Stimulated activated CD4-positive, alpha-beta T cell treated with anti-CD3 and anti-CD28 coated beads, Interleukin-1b, Interleukin-23, amount 100 ng/mL, for 4 hours (primary cell): ENCODE measurements around the gene FOXL3.

Experiments used
- DNase-seq, 2 donors: peaks; one replicate each; pipeline ENCODE4 v3.0.0-alpha.2; 2020; ENCODE audit warnings: low read depth in 2 of 2

The FOXL3 gene

DNA sequence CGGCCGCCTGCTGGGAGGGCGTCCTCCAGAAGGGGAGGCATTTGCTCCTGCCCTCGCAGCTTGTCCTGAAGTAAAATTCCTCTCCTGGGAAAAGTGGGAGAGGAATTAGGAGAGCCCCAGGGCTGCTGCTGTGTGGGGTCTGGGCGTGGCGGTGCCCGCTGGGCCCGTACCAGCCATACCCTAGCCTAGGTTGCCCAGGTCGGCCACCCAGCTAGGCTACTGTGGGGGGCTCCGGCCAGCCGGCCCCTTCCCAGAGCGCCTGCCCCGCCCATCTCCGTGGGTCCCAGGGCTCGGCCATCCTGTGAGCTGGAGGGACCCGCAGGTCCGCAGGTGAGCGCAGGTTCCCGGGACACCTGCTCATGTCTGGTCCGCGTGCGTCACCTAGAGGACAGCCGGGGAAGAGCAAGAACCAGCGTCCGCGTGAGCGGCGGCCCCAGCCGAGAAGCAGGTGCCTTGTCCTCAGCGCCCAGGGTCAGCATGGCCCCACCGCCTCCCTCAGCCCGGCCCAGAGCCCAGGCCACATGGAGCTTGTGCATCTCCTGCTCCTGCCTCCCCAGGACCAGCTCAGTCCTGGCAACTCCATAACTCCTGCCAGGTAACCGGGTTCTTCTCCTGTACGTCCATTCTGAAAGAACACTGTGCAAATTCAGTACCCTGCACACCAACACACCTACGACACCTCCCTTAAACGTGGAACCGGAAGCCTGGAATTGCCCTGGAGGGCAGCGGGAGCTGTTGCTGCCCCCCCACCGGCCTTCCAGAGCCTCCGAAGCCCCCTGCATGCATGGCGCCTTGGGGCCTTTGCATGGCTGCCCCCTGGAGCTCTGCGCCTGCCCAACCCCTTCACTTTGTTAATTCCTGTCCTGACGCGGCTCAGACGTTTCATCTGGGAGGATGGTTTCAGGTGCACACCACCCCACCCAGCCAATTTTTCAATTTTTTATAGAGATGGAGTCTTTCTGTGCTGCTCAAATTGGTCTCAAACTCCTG, 22.8 kb upstream of the FOXL3 start:
- DNase-seq = no peak

DNA sequence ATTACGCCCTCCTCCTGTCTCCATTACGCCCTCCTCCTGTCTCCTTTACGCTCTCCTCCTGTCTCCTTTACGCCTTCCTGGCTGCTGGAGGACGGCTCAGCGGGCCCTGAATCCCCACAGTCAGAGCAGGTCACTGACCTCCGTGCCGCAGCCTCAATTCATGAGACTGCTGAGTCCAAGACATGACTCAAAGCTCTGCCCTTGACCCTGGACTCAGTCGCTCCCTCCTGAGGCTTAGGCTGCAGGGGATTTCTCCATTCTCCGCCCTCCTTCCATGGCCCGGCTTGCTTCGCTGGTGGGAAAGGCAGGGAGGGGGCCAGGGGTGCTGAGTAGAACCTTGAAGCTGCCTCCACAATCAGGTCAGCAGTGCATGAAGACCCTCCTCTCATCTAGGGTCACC, 21.0 kb upstream of the FOXL3 start:
- DNase-seq = no peak

DNA sequence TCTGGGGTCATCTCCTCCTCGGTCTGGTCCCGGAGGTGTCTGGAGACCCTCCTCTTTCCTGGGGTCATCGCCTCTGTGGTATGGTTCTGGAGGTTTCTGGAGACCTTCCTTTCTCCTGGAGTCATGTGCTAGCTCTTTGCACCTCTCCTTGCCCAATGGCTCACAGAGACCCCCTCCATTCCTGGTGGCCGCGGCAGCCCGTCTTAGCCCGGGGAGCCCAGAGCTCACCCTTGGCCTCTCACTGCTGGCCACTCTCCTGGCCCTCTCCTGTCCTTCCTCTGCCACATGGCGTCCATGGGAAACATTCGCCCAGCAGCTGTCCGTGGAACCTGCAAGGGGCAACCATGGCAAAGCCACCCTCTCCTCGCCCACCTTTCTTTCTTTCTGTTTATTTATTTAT, 20.2 kb upstream of the FOXL3 start:
- DNase-seq = no peak

DNA sequence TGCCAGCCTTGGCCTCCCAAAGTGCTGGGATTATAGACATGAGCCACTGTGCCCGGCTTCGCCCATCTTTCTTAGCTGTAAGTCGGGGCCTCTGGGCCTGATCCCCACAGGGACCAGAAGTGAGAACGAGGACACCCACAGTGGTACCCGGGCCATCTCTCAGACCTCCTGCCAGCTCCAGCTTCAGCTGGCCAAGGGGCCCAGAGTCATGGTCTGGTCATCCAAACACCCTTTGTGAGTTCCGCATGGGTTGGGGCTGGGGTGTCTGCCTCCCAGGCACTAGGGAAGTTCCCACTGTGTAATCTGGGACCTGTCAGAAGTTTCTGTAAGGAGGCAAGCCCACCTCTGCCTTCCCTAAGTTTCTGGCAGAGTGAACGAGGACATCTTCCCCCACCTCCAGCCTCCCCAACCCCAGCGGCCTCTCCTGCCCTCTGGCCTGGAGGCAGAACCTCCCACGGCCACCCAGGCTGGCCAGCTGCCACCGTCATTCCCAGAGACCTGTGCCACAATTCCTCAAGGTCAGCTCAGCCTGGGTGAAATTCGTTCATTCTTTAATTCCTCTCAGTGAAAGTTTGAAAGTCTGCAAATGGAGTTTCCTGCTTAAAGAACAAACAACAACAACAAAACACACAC, 19.5 kb upstream of the FOXL3 start:
- no peak for DNase-seq

DNA sequence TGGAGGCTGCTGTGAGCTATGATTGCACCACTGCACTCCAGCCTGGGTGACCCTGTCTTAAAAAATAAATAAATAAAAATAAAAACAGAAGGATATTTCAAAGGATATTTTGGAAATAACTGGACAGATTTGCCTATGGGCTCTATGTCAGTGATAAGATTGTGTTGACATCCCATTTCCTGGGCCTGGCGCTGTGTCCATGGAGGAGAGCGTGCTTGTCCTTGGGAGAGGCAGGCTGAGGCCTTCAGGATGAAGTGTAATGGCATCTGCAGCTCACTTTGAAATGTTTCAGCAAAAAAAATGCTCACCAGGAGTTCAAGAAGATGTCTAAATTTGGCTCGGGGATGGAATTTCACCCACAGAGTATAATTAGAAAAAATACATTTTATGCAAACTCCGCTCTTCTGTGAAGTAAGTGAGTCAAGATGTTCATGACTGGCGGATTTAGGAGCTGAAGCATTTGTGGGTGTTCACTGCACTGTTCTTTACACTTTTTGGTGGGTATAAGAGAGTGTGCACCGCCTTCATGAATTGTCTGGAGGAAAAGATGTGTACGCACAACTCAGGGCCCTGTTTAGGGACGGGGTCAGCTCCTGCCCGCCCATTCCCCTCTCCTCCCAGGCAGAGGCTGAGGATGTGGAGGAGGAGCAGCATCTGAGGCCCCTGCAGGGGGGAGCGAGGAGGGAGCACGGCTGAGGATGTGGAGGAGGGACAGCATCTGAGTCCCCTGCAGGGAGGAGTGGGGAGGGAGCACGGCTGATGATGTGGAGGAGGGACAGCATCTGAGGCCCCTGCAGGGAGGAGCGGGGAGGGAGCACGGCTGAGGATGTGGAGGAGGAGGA, 18.5 kb upstream of the FOXL3 start:
- DNase-seq = no peak

DNA sequence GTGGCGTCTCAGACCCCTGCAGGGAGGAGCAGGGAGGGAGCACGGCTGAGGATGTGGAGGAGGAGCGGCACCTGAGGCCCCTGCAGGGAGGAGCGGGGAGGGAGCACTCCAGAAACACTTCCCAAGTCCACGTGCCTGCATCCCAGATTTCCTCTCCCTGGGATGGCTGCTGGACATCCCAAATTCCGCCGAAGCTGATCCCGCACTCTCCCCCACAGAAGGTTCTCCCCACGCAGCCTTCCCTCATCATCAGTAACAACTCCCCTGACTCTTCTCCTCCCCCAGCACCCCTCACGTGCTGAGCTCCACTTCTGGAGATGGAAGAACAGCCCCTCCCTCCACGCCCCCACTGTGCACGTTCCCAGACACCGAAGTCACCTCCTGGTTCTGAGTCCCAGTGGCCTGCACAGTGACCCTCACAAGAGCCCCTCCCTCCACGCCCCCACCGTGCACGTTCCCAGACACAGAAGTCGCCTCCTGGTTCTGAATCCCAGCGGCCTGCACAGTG, 17.8 kb upstream of the FOXL3 start:
- DNase-seq = no peak

DNA sequence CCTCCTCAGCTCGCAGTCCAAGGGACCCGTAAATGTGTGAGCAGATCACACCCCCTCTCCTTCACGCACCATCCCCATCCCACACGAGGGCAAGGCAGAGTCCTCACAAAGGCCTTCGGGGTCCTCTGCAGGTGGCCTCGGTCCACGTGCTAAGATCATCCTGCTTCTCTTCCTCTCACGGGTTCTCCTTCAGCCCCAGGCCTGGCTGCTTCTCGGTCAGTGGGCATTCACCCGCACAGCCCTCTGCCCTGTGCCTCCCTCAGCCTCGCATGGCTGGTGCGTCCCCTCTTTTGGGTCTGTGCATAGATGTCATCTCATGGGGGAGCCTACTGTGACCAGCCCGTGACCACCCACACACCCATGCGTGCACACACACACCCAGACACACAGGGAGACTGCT, 17.3 kb upstream of the FOXL3 start:
- DNase-seq = no peak

DNA sequence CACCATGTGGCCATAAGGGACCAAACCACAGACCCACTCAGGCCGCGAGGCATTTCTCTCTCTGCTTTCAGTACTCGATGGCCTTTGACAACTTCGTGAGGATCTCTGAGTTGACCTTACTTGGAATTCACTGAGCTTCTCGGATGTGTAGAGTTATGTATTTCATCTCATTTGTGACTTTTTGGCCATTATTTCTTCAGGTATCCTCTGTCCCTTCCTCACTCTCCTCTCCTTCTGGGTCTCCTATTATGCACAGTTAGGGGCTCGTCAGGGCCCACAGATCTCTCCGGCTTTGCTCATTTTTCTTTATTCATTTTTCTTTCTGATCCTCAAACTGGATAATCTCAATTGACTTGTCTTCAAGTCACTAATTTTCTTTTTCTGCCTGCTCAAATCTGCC, 16.6 kb upstream of the FOXL3 start:
- no peak for DNase-seq

DNA sequence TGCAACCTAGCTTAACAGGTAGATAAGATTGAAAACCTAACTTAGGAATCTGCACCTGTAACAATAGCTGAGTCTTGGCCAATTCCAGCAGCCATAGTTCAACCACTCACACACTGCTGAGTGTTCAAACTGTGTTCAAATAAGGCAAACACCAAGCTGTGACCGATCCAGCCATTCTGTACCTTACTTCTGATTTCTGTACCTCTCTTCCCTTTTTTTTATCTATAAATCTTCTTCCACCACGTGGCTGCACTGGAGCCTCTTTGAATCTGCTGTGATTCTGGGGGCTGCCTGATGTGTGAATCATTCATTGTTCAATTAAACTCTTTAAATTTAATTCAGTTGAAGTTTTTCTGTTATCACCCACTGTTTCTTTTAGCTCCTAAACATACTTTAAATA, 15.7 kb upstream of the FOXL3 start:
- DNase-seq = no peak

DNA sequence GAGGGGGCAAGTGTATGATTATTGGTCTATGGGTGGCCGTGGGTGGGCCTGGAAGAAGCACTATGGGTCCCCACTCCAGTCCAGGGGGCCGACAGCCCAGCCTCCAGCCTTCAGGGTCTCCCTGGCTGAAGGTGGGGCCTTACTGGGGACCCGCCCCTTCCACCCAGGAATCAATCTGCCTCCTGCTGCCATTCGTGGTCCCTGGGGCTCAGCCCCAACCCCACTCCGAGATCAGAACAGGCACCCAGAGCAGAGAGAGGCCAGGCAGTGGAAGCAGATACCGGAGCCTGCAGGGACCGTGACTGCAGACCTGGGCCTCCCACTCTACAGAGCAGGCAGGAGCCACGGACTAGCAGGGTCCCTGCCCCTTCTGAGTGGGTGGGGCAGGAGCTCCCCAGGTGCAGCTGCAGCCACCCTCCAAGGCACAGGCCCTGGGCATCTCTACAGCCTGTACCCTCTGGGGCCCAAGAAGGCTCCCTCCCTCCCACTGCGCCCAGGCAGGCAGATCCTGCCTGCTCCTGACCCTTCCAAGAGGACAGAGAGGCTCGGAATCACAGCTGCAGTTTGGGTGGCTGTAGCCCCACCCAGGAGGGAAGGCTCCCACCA, 13.6 kb upstream of the FOXL3 start:
- no peak for DNase-seq

DNA sequence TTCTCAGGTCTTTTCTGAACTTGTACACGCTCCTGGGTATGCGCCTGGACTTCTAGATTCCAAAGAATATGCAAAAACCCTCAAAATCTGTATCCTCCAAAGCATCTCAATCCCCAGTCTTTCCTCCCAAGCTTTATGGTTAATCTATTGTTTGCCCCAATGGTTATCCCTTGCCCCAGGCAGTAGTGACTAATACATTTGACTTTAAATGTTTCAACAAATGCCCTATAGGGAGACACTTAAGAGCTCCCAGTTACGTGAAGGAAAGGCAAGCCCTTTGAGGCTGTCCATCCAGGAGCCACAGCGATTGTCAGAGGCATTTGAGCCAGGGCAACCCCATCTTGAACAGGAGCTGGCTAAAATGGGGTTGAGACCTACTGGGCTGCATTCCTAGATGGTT, 12.7 kb upstream of the FOXL3 start:
- no peak for DNase-seq

DNA sequence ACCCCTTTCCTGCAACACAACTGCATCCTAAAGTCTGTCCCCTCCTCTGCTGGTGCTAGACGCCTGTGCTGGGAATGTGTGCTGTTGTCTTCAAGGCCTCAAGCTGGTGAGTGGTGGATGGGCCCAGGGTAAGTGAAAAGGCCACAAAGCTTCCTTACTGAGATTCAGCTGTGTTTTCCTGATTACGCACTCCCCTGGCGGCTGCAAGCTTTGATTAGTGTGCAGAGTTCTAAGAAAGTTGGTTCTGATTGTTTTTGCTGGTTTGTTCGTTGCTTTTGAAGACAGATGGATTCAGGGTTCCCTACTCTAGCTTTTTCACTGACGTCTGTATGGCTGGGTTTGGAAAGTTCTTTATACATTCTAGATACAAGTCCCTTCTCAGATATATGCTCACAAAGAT, 11.9 kb upstream of the FOXL3 start:
- no peak for DNase-seq

DNA sequence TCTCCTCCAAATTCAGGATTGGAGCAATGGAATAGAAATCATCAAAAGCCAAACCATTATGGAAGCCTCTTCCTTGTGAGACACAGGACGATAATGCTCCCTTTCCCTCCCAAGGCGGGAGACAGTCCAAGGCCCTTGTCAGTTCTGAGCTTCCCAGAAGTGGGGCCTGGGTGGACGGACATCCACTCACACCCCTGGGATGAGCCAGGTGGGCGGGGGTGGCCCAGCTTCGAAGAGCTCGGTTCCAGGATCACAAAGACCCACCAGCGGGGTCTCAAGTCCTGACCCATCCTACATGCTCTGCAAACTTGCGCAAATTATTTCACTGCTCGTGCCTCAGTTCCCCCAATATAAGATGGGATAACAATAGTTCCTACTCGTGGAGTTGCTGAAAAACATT, 10.1 kb upstream of the FOXL3 start:
- DNase-seq = no peak

DNA sequence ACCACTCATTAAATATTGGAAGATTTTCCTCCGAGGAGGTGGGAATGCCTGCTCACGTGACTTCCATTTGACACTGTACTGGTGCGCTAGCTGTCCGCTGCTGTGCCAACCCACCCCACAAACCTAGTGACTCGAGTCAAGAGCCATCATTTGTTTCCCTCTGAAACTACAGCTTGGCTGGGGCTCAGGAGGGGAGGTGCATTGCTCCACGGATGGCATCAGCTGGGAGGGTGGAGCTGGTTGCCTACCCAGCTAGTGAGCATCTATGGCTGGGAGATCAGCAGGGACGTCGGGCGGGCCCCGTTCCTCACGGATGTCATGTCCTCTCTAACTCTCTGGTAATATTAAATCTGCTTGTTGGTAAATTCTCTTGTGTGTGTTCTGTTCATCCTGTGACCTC, 9.5 kb upstream of the FOXL3 start:
- no peak for DNase-seq

DNA sequence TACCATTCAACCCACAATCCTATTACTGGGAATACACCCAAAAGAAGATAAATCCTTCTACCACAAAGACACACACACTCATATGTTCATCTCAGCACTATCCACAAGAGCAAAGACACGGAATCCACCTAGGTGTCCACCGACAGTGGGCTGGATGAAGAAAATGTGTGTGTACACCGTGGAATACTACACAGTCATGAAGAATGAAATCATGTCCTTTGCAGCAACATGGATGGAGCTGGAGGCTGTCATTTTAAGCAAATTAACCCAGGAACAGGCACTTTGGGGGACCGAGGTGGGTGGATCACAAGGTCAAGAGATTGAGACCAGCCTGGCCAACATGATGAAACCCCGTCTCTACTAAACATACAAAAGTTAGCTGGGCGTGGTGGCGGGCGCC, 8.3 kb upstream of the FOXL3 start:
- DNase-seq = no peak

DNA sequence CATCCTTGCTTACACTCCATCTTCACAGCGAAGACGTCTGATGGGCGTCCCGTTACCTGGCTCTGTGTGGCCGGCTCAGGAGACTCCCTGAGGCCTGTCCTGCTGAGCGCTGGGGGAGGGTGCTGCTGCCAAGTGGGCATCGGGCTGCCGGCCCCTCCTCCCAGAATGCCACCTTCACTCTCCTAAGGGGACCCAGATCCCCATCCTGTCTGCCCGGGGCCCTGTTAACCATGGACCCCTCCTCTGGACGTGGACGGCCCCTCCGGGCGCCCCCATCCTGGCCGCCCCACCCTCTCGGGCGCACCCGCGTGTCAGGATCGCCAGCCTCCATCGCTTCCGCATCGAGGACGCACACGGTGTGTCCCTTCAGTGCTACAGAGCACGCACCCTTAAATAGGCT, 7.3 kb upstream of the FOXL3 start:
- no peak for DNase-seq

DNA sequence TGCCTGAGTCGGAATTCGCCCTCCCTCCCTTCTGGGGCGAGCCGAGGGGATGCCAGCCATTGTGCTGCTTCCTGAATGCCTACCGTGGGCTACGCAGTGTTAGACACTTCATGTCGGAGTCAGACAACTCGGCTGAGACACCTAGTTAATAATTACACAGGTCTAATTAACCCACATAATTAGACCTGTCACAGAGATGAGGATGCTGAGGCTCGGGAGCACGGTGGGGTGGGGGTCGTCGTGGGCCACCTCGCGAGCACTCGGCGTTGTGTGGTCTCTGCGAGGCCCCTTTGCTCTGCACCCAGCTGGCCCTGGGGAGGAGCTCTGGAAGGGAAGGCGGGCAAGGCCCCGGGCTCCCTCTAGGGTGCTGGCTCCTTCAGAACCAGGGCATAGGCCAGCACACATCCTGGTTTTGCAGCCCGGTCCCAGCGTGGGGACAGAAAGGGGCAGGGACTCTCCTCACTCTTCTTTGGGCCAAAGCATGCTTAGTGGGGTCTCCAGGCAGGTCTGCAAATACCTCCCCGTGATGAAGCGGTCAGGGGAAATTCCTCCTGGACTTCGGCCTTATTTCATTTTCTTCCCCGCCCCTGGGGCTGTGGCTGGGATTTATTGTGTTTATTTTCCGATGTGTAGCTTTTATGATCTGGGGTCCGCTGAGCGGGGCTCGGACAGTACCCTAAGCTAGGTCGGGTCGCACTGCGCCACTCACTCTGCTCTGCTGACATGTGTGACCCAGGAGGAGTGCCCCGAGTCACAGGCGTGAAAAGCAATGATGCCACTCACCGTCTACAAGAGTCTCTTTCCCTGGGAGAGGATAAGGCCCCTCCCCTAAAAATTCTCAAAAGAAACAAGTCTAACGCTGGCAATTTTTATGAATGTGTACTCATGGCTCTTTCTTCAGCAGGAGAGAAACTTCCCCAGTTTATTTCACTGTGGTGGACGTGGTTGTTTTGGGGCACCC, 4.9 kb upstream of the FOXL3 start:
- no peak for DNase-seq

DNA sequence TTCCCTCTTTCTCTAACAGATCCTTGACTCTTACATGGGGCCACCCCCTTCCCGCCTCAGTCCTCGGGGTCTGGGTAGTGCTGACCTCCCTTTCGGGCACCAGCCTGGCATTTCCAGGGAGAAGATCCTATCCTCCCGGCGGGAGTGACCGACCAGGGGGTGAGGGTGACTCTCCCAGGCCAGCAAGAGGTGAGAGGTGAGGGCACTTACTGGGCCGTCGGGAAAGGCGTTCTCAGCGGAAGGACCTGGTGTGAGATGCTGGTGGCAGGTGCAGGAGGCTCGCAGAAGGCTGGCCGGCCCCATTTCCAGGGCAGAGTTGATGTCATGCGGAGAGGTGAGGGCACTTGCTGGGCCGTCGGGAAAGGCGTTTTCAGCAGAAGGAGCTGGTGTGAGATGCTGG, 4.2 kb upstream of the FOXL3 start:
- DNase-seq = no peak

DNA sequence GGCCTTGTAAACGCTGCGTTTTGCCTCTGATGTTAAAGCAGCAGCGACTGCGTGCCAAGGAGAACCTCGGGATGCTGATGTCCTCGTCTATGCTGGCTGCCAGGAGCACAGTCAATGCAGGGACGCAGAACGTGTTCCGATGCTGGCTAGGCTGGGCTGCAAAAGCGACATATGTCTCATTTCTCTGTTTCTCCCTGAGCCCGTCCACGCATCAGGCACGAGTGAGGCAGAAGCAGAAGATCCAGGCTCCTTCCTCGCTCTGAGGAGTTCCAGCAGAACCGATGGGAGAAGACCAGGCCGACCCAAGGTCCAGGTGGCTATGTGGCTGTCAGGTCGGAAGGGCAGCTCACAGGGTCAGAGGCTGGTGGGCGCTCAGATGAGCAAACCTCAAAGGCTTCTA, 3.7 kb upstream of the FOXL3 start:
- DNase-seq = no peak

DNA sequence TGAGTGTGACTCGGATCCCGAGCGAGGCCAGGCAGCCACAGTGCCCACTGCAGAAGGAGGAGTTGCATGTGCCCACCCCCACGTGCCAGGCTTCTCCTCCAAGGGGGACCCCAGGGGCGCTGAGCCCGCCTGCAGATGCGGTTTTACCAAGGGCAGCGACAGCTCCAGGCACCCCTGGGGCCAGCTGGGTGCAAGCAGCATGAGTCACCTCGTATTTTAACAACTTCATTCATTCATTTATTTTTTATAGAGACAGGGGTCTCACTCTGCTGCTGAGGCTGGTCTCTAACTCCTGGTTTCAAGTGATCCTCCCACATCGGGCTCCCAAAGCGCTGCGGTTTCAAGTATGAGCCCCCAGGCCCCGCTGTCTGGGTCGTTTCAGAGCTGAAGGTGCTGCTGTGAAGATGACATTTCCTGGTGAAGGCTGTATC, 1.3 kb upstream of the FOXL3 start:
- no peak for DNase-seq
